BE2C (cell line): Measurements from ENCODE around the gene MYRIP.

Experiments
- DNase-seq: peaks from one replicate; pipeline ENCODE4 v3.0.0-alpha.2; 2020
- H3K27me3 ChIP-seq: fragments of 250-450 bp; sonication (Bioruptor Pico); 2 replicates; pipeline ENCODE4 v1.5.1; 2020; ENCODE audit warnings: mild to moderate bottlenecking
- H3K36me3 ChIP-seq: fragments of 250-450 bp; sonication (Bioruptor Pico); 2 replicates; pipeline ENCODE4 v1.5.1; 2020; ENCODE audit warnings: mild to moderate bottlenecking
- H3K4me1 ChIP-seq: fragments of 250-450 bp; sonication (Bioruptor Pico); 2 replicates; pipeline ENCODE4 v1.5.1; 2020
- H3K4me3 ChIP-seq: 2 replicates; pipeline ENCODE4 v1.5.1; 2011; ENCODE audit warnings: low read depth, low read length
- H3K9me3 ChIP-seq: fragments of 250-450 bp; sonication (Bioruptor Pico); 2 replicates; pipeline ENCODE4 v1.5.1; 2020
- CTCF ChIP-seq: IDR thresholded peaks from 2 replicates; pipeline ENCODE4 v1.5.1; 2012; ENCODE audit warnings: mild to moderate bottlenecking, low read depth, low read length

The MYRIP gene

GRCh38 chr3:40166997-40167396, 357.6 kb downstream of the MYRIP start:
- no peak overlapping the region for H3K4me3 ChIP-seq
- no peaks in the 10 kb centered on the region for H3K4me1 ChIP-seq
- H3K27me3 ChIP-seq, result no peaks in the 10 kb centered on the region
- DNase-seq, result no peak
- no peak for TF ChIP-seq CTCF
- H3K36me3 ChIP-seq, result no peaks in the 10 kb centered on the region
- H3K9me3 ChIP-seq, result no peaks in the 10 kb centered on the region

- no peak overlapping the region for H3K4me3 ChIP-seq
- no peaks in the 10 kb centered on the region for H3K4me1 ChIP-seq
- H3K9me3 ChIP-seq, result no peaks in the 10 kb centered on the region
- H3K36me3 ChIP-seq, result no peaks in the 10 kb centered on the region
- H3K27me3 ChIP-seq, result no peaks in the 10 kb centered on the region
- DNase-seq, result no peak
- TF ChIP-seq CTCF, result no peak
These were observed 358.5 kb downstream of the MYRIP start for GRCh38 chr3:40167958-40168357.

- no peak for TF ChIP-seq CTCF
- no peak overlapping the region for H3K4me3 ChIP-seq
- no peaks in the 10 kb centered on the region for H3K27me3 ChIP-seq
- no peaks in the 10 kb centered on the region for H3K36me3 ChIP-seq
- H3K4me1 ChIP-seq, result no peaks in the 10 kb centered on the region
- H3K9me3 ChIP-seq, result no peaks in the 10 kb centered on the region
- no peak for DNase-seq
These were observed 360.6 kb downstream of the MYRIP start for GRCh38 chr3:40169983-40170382.

- Histone ChIP-seq H3K4me3 (no peak overlapping the region), H3K36me3 (no peaks in the 10 kb centered on the region), H3K4me1 (no peaks in the 10 kb centered on the region), H3K27me3 (no peaks in the 10 kb centered on the region), H3K9me3 (no peaks in the 10 kb centered on the region)
- no peak for DNase-seq
- TF ChIP-seq CTCF, result no peak
These were observed 361.0 kb downstream of the MYRIP start for GRCh38 chr3:40170395-40170794.

- no peaks in the 10 kb centered on the region for H3K36me3 ChIP-seq
- no peaks in the 10 kb centered on the region for H3K9me3 ChIP-seq
- H3K27me3 ChIP-seq, result no peaks in the 10 kb centered on the region
- no peak for TF ChIP-seq CTCF
- H3K4me3 ChIP-seq, result no peak overlapping the region
- no peak for DNase-seq
- H3K4me1 ChIP-seq, result no peaks in the 10 kb centered on the region
These were observed 363.2 kb downstream of the MYRIP start for GRCh38 chr3:40172560-40172959.

GRCh38 chr3:40173227-40173721, 363.9 kb downstream of the MYRIP start:
- Histone ChIP-seq H3K4me1 (no peaks in the 10 kb centered on the region), H3K4me3 (no peak overlapping the region), H3K36me3 (no peaks in the 10 kb centered on the region), H3K27me3 (no peaks in the 10 kb centered on the region), H3K9me3 (no peaks in the 10 kb centered on the region)
- DNase-seq, result no peak
- TF ChIP-seq CTCF, result no peak
